Upper lobe of left lung (tissue), 4 donors: Measurements from ENCODE around the gene AKR1B15.

Source experiments
- CTCF ChIP-seq, 6 experiments: fragments of 450-650 bp in 4 of 6; fragments of 200-600 bp in 2 of 6; sonication (generic) in 2 of 6; IDR thresholded peaks; one replicate each; pipeline ENCODE4 v1.5.1; 2016 to 2019; ENCODE audit warnings: antibody characterized with exemption in 6 of 6
- EP300 ChIP-seq, 4 donors: sonication (generic); formaldehyde crosslinking; IDR thresholded peaks; one replicate each; pipeline ENCODE4 v1.5.1; 2017; ENCODE audit warnings: antibody characterized with exemption in 4 of 4, control low read depth in 2 of 4
- POLR2A ChIP-seq, 4 donors: fragments of 450-650 bp; IDR thresholded peaks; one replicate each; pipeline ENCODE4 v1.5.1; 2016 to 2017; ENCODE audit warnings: antibody characterized with exemption in 4 of 4, mild to moderate bottlenecking in 2 of 4
- POLR2AphosphoS5 ChIP-seq, 2 donors: sonication (generic); formaldehyde crosslinking; IDR thresholded peaks; one replicate each; pipeline ENCODE4 v1.5.1; 2017; ENCODE audit warnings: antibody characterized with exemption in 2 of 2

GRCh38 chr7:134618756-134619530 lies 70.0 kb downstream of the AKR1B15 start:
- no peak for TF ChIP-seq POLR2A (IDR thresholded peaks at IDR 0.05)
- TF ChIP-seq POLR2AphosphoS5 (IDR thresholded peaks at IDR 0.05): no peak
- TF ChIP-seq CTCF (IDR thresholded peaks at IDR 0.05): no peak
- TF ChIP-seq EP300 (IDR thresholded peaks at IDR 0.05): no peak
